GM19023 (cell line): Measurements from ENCODE around the gene TMEM200C.
"Not testable (repeated sequence)": the region's sequence is repeated elsewhere in the genome, so short reads cannot be mapped to it uniquely, and the experiment has no call there.

Source experiments
- ATAC-seq: cut with Tn5 transposase; IDR thresholded peaks from one replicate; pipeline ENCODE4 v1.9.1; 2021; ENCODE audit warnings: mild to moderate bottlenecking, moderate library complexity; ENCODE audit not compliant: unreplicated experiment

The TMEM200C gene

DNA sequence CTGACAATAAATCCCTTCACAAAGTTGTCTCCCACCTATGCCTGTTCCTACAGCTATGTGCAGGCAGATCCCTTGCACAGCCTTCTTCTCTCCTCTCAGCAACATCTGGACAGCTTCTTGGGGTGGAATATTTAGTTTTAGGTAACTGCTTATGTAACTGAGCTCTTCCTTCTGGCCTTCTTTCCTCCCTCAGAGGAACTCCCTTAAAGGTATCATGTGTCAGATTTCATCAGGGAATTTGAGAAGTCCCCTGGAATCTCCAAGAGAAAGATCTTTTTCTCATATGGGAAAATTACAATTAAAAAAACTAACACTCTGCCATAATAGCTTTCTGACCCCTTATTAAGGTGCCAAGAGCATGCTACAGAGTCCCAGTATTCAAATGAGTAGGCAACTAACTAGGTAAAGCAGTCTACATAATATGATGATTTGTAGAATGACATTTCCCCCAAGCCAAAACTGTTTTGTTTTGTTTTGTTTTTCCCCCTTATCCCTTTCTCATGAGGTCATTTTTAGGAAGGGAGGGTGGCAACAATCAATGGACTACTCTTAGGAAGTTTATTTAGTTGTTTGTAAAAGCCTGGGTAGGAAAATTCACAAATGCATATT is 2.4 kb downstream of the TMEM200C start:
- ATAC-seq, result no peak

DNA sequence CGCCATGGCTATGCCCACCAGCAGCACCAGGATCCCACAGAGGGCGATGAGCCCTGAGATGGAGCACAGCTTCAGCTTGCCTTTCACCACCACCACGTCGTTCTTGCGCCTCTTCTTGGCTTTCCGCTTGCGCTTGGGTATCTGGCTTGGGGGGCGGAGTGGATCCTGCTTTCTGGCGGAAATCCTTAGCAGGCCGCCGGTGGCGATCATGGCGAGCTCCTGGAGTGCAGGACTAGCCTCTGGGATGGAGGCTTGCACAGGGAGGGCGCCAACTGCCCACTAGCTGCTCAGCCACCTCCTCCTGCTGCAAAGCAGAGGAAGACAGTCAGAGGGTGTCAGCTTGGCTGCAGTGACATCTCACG is 3.5 kb downstream of the TMEM200C start:
- no peak for ATAC-seq

DNA sequence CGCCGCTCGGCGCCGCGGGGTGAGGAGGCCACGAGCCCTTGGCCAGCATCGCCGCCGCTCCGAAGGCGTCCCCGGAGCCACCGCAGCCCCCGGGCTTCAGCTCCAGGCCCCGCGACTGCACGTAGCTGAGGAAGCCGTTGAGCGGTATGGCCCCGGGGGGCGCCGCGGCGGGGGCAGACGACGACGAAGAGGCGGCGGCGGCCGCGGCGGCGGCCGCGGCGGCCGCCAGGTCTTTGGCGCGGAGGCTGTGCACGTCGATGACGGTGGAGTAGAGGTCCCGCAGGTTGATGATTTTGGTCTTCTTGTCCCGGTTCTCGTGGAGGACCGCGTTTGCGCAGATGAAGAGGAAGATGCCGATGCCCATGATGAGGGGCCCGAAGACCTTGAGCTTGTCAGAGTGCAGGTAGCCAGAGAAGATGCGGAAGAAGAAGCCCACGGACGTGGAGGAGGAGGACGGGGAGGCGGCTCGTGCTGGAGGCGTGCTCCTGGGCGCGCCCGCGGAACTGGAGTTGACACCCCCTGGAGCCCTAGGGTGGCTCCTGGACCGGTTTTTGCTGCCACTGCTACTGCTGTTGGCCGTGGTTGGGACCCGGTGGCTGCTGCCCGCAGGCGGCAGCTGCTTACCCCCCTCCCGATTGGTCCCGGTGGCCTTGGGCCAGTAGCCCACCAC is 4.0 kb downstream of the TMEM200C start:
- ATAC-seq, result no peak

DNA sequence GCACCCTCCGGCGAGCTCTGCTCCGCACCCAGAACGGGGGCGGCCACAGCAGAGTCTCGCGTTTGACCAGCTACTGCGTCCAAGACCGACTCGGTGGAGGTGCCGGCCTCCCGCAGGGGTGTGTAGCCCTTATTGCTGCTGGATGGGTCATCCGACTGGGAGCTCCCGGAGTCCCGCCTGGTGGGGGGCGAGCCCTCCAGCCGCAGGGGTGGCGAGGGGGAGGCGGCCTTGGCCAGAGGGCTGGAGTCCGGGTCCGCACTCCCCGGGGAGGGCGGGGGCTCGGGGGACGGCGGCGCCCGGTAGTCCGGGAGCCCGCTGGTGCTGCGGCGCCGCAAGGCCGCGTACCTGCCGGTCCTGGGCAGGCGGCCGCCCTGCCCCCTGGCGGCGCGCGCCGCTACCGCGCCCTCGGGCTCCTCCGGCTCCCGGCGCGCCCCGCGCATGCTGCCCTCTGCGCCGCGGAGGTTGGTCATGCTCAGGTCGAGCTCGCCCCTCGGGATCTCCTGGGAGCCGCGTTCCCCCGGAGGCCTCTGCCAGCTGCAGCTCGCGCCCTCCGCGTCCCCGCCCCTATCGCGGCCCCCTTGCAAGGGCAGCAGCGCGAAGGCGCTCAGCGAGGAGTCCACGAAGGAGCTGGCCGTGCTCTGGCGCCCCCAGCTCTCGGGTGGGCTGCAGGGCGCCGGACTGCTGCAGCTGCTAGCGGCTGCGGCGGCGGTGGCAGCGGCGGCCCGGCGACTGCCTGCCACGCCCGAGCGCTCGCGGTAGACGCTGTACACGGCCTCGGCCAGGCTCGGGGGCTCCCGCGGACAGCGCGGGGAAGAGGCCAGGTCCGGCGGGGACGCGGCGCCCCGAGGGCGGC is 4.8 kb downstream of the TMEM200C start:
- peak; percentile 76 for ATAC-seq

DNA sequence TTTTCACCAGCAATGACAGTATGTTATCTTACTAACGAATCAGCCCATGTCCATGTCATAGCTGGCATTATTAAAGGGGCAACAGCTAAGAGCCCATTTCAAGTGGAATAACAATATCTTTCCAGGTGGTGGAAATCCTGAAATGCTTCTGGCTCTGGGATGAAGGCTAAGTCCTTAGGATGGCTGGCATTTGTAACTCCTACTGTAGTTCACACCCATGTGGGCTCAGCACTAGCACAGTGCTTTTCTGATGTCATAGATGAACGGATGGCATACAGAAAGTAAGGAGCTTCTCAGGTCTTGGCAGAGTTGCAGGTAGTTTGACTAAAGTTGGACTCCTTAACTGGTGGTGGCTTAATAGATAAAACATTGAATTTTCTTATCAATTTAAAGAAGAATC is 10.0 kb downstream of the TMEM200C start:
- no peak for ATAC-seq

DNA sequence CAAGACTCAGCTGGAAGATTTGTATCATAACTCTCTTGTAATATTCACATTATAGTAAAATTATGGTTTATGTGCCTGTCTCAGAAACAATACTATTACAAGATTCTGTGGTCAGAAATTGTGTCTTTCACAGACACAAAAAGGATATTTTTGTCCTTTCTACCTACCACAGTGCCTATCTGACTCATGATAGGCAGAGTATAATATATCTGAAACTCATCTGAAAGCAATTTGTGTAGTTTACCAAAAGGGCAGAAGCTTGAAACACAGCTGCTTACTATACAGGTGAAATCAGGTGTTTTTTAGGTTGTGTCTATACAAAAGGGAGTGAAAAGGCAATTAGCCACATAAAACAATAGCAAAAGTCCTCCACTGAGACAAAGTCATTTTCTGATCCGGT is 10.9 kb downstream of the TMEM200C start:
- ATAC-seq, result no peak

DNA sequence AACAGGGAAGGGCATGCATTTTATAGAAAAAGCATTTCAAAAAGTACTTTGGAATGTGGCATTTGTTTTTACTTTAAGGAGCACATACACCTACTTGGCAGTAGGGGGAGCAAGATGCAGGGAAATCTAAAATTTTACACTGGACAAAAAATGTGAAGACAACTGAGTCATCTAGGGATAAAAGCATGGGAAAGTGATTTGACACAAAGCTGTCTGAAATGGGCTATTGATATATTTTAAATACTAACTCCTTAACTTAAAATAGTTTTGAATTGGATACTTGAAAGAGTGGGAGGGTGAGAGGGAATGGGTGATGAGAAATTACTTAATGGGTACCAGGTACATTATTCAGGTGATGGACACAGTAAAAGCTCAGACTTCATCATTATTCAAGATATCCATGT is 15.8 kb downstream of the TMEM200C start:
- no peak for ATAC-seq

DNA sequence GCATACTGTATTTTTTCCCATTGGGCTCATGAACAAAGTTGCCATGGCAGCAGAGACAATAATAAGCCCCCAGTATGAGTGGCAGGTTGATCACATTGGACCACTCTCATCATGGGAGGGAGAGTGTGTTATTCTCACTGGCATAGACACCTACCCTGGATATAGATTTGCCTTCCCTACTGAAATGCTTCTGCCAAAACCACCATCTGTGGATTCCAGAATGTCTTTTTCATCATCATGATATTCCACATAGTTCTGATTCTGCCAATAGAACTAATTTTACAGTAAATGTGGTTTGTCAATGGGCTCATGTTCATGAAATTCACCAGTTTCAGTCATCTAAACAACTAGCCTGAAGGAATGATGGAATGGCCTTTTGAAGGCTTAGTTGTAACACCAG is 18.4 kb downstream of the TMEM200C start:
- ATAC-seq, result no peak

DNA sequence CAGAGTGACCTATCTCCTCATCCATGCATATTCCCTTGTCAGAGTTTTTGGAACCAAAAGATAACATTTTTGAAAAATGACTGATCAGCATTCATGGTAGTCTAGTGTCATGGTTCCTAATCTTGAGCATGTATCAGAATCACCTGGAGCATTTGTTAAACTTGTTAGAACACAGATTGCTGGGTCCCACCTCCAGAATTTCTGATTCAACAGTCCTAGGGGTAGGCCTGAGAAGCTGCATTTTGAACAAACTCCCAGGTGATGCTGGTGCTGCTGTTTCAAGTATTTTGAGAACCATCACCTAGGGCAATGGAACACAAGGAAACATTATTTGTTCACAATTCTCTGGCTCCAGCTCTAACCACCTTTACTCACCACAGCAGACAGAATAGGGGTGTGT is 21.0 kb downstream of the TMEM200C start:
- no peak for ATAC-seq

DNA sequence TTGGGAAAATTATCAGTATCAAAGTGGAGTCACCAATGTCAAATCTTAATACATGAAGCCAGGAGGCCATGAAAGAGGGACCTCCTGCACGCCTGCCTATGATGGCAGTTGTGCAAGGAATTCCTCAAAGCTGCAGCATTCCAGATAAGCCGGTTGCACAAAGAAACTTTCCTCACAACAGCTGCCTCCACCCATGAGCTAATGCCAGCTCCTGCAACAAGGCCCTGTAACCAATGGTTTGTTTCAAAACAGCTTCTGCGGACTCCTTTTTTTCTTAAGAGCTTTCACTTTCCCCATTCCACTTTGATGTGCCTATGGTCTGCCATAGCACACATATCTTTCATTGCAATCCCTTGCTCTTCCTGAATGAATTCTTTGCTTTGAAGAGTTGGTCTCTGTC is 22.4 kb downstream of the TMEM200C start:
- ATAC-seq, result no peak

DNA sequence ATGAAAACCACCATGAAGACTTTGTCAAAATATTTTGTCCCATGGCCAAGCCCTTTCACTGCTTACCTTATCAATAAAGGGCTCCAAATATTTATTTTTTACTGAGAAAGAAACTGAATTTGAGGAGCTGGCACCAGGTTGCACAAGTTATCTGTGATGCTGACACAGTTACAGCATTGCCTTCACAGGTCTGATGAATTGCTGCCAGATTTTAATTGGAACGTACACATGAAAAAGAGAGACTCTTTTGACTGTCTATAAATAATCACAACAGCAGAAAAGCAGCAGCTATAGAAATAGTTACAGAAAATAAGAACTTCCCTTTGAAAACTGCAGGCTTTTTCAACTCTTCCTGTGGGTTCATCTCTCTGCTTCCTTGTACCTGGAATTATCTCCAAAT is 23.9 kb downstream of the TMEM200C start:
- ATAC-seq, result no peak

DNA sequence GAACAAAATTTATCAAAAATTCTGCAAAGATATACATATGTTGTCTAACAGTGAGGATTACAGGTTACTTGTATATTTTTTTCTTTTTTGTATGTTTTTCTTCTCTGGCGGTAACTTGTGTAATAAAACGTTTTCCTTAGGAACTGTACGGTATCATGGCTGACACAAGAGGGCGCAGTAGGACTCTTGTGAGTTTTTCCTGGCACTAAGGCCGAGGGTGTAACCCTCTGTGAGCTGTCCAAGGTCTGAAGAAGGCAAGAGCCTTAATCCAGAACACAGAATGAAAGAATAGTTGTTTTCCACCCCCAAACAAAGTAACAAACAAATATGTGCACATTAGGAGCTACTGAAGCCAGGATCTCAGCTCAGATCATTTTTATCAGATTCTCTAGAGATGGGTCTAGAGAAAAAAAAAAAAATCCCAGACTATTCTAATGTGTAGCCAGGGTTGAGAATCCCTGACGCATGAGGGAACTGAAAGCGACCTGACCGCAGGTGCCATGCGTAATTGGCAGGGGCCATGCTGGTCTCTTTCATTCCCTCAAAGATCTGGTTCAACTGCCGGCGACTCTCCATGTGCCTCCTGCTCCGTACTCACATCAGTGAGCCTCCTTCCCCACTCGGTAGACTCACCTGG is 27.0 kb downstream of the TMEM200C start:
- peak; percentile 63 for ATAC-seq

DNA sequence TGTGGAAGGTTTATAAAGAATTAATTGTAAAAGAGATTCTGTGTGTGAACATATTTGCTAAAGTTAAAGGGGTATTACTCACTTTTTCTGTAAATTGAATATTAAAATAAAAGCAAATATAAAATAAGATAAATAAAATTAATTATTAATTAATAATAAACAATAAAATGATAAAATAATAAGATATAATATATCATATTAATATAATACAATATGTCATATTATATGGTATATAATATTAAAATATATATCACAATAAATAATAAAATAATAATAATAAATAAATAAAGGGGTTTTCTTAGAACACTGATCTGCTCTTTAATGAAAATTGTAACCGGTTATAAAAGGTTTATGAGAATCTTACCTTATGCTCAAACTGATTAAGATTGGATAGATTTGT is 29.8 kb downstream of the TMEM200C start:
- ATAC-seq, result no peak

DNA sequence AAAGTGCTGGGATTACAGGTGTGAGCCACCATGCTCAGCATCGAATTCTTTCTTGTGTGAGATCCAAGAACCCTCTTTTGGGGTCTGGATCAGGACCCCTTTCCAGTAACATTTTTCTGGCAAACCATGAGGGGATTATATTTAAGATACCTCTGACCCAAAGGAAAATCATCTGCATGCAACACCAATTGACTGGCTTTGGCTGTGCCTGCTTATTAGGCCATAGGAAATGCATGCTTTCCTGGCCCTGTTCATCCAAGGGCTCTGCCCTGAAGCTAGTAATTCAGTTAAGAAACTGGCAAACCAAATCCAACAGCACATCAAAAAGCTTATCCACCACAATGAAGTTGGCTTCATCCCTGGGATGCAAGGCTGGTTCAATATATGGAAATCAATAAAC is 33.2 kb downstream of the TMEM200C start:
- not testable (repeated sequence) for ATAC-seq

DNA sequence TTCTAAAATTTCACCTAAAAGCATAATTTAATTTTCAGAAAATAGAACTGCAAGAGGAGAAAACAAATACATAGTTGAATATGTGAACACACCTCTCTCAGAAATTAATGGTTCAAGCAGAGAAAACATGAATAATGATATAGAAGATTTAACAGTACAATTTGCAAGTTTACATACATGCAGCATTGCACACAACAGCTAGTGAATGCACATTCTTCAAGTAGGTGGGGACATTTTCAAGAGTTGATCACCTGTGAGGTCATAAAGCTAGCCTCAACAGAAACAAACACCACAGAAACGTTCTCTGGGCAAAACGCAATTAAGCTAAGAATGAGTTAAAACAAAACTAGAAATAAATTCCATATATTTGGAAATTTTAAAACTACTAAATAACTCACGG is 38.1 kb downstream of the TMEM200C start:
- no peak for ATAC-seq

DNA sequence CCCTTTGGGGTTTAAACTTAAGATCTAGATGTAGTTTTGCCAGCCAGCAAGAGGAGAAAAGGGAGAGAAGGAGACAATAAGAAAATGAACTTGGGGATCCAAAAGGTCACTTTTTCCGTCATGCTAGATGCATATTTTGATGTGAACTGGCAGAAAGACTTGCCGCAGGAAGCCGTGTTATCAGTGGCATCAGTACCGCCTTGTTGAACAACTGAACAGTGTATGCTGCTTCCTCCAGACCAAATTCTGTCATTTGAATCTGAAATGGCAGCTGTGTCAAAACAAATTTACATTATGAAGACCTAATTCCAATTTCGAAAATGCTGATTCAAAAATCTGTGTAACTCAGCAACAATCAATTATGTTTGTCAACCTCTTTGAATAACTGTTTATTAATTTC is 42.1 kb downstream of the TMEM200C start:
- ATAC-seq, result no peak

DNA sequence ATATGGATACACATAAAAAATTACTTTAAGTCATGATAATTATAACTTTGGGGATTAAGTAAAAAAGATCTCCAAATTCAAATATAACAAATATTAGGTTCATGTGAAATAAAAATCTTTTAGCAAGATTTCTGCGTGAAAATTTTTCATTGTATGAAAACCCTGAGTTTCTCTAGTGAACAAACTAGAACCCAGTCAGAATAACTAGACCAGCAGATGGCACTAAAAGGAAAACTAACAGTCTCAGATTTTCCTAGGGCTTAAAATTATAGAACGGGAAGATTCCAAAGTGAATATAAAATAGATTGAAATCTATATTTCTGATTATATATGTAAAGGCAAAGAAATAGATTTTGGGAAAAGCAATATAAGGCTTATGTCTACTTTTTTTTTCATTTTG is 43.3 kb downstream of the TMEM200C start:
- ATAC-seq, result no peak

DNA sequence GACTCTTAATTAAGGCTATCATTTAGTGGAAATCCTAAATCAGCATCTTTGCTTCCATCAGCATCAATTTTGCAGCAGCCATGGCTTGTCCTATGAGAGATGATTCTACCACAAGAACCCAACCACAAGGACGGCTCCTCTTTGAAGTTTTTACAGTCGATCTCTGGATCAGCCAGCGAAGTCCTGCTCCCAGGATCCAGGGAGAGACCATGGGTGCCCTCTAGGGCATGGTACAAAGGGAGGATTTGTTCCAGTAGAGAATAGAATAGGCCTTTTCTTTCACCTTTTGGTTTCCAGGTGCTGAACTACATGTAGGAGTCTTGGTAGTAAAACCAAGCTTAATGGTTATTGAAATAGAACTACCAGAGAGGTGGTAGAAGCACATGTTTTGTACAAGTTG is 52.7 kb downstream of the TMEM200C start:
- ATAC-seq, result no peak

DNA sequence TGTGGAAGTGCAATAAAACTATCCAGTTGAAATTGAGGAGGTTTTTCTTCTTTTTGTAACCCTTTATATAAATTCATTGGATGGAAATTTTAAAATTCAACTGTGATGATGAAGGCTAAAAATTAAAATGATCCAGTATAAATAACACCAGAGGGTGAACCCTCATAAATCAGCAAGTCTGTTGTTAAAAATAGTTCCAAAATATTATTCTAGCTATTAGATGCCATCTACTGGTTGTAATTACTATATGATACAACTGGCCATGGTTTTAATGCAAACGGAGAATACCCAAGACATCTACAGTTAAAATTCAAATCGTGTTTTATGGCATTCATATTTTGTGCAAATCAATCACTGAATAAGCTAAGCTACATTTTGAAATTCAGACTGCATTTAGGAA is 53.8 kb downstream of the TMEM200C start:
- ATAC-seq, result no peak

DNA sequence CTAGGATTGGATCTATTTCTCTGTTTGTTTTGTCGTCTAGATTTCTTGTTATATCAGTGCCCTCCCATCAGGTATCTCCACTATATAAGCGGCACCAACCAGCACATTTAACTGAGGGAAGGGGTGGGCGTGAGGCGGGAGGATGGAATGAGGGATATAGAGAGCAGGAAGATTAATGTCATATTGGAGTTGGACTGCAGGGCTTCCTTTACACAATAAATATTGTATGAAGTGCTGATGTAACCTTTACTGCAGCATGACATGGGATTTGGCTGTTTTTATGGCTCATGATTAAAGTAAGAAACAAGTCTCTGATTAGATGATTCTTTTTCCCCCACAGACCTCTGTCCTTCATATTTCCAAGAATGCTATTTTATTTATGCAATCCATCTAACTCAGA is 54.8 kb downstream of the TMEM200C start:
- ATAC-seq, result no peak

DNA sequence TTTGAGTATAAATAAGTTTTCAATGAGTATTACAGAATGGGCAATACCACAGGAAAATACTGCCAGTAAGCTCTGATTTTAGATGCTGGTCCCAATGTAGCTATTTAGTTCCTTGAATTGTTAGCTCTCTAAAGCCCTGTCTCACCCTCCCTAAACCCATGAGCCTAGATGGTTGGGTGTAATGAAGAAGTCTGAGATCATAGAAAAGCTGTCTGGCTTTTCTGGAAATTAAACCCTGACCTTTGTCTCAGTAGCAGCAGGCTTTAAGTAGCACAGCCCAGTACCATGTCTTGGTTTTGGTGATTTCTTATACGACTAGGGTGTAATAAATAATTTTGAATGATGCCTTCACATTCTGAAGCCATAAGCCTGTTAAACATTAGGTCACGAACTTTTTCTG is 55.3 kb downstream of the TMEM200C start:
- ATAC-seq, result no peak

DNA sequence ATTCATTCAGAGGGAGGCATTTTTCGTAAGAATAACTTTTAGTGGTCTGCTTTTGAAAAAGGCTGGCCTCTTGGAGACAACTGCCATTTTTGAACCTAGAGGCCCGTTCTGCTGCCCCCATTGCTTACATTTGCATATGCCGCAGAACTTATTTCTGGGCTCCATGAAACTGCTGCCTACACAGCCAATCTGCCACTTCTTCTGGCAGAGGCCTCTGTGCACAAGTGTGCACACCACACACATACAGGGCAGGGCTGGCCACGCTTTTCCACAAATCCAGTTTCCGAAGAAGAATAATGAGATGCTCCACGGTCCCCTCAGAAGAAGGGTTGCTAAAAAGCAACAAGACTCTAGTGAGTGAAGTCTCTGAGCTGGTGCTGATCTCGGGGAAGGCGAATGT is 56.2 kb downstream of the TMEM200C start:
- ATAC-seq, result no peak
